HG02870 (cell line): ENCODE measurements around the gene CNIH1.
"Not testable (repeated sequence)": the region's sequence is repeated elsewhere in the genome, so short reads cannot be mapped to it uniquely, and the experiment has no call there.

Source experiments
- ATAC-seq: cut with Tn5 transposase; IDR thresholded peaks from one replicate; pipeline ENCODE4 v1.9.1; 2021; ENCODE audit warnings: mild to moderate bottlenecking, moderate library complexity; ENCODE audit not compliant: unreplicated experiment

Gene CNIH1

DNA sequence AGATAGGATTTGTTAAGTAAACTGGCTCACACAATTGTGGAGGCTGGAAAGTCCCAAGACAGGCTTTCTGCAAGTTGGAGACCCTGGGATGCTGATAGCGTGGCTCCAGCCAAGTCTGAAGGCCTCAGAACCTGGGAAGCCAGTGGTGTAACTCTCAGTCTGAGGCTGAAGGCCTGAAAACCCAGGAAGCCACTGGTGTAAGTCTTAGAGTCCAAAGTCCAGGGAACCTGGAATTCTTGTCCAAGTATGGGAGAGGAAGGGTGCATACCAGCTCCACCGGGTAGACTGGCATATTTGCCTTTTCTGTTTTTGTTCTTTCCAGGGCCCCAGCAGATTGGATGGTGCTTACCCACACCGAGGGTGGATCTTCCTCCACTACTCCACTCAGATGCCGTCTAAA is 29.5 kb upstream of the CNIH1 start:
- no peak for ATAC-seq

DNA sequence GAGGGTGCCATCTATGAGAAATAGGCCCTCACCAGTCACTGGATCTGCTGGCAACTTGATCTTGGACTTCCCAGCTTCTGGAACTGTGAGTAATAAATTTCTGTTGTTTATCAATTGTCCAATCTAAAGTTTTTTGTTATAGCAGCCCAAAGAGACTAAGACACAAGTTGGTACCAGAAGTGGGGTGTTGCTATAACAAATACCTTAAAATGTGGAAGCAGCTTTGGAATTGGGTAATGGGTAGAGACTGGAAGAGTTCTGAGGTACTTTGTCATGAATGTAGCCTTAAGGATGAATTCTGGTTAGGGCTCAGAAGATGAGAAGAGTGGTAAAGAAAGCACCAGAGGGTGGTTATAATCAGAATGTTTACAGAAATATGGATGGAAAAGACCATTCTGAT is 26.1 kb upstream of the CNIH1 start:
- no peak for ATAC-seq

DNA sequence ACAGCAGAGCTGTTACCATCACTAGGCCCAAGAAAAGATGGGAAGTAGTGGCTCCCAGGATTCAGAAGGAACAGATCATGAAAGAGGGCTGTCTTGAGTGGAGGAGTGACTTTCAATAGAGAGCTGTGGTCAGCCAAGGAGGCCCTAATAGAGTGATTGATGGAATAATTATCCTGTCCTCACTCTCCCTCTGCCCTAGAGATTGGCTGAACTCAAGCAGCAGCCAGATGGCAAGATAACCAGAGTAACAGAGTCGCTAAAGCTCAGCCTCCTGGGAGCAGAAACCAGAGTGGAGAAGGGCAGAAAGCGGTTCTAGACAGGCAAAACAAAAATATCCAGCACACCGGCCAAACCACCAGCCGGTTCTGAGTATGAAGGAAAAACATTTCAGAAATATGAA is 24.5 kb upstream of the CNIH1 start:
- no peak for ATAC-seq

DNA sequence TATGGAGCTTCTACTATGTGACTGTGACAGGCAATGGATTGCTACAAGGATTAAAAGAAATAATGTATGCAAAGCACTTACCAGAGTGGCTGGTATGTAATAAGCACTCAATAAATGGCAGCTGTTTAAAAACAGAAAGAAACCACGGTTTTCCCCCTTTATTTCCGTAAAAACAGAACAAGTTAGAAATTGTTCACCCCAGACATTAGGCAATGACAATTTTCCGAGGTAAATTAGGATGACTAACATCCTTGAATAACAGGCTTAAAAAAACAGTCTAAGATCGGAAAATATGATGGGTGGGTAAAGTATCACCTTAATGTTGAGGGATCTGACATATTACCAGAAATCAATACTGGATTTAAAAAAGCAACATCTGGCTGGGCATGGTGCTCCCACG is 20.9 kb upstream of the CNIH1 start:
- no peak for ATAC-seq

DNA sequence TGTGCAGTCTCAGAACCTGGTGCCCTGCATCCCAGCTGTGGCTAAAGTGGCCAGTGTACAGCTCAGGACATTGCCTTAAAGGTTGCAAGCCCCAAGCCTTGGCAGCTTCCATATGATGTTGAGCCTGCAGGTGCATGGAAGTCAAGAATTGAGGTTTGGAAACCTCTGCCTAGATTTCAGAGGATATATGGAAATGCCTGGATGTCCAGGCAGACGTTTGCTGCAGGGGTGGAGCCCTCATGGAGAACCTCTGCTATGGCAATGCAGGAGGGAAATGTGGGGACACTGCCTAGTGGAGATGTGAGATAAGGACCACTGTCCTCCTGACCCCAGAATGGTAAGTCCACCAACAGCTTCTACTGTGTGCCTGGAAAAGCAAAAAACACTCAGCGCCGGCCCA is 17.9 kb upstream of the CNIH1 start:
- ATAC-seq: no peak

DNA sequence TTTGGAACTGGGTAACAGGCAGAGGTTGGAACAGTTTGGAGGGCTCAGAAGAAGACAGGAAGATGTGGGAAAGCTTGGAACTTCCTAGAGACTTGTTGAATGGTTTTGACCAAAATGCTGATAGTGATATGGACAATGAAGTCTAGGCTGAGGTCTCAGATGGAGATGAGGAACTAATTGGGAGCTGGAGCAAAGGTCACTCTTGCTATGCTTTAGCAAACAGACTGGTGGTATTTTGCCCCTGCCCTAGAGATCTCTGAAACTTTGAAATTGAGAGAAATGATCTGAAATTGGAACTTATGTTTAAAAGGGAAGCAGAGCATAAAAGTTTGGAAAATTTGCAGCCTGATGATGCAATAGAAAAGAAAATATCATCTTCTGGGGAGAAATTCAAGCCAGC is 17.4 kb upstream of the CNIH1 start:
- ATAC-seq: not testable (repeated sequence)

DNA sequence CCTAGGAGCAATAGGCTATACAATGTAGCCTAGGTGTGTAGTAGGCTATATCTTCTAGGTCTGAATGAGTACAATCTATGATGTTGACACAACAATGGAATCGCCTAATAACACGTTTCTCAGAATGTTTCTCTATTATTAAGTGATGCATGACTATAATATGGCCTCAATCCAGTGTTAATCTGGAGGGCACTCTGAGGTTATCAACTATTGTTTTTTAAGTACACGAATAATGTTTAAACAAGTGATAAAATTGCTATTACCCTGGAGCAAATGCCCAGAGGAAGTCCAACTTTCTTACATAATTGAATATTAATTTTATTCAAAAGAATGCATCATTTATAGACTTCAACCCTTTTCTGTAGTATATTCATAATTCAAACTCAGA is 16.4 kb upstream of the CNIH1 start:
- no peak for ATAC-seq

DNA sequence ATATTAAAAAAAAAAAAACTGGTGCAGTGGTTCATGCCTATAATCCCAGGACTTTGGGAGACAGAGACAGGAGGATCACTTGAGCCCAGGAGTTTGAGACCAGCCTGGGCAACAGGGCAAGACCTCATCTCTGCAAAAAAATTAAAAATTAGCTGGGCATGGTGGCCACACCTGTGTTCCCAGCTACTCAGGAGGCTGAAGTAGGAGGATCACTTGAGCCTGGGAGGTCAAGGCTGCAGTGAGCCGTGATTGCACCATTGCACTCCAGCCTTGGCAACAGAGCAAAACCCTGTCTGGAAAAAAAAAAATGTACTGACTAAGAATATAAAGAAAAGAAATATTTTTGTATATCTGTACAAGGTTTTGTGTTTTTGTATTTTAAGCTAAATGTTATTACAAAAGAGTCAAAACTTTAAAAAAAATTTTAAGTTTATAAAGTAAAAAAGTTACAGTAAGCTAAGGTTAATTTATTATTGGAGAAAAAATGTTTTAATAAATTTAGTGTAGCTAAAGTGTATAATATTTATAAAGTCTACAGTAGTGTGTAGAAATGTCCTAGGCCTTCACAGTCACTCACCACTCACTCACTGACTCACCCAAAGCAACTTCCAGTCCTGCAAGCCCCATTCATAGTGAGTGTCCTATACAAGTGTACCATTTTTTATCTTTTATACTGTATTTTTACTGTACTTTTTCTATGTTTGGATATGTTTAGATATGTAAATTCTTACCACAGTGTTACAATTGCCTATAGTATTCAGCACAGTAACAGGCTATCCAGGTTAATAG is 15.8 kb upstream of the CNIH1 start:
- ATAC-seq: not testable (repeated sequence)

DNA sequence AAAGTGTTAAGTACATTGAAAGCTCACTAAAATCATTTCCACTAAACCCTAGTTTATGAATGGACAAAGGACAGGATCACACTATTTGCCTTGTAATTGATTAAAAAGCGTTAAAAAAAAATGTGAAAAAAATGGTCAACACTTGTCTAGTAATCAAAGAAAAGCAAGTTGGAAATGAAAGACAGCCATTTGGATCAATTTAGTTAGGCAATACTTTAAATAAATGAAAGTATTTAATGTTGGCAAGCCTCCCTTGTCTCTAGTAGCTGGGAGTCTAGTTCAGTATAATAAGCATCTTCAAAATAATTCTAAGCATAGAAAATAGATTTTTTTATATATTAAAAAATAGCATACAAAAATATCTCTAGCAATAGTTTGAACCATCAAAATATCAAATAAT is 14.2 kb upstream of the CNIH1 start:
- no peak for ATAC-seq

DNA sequence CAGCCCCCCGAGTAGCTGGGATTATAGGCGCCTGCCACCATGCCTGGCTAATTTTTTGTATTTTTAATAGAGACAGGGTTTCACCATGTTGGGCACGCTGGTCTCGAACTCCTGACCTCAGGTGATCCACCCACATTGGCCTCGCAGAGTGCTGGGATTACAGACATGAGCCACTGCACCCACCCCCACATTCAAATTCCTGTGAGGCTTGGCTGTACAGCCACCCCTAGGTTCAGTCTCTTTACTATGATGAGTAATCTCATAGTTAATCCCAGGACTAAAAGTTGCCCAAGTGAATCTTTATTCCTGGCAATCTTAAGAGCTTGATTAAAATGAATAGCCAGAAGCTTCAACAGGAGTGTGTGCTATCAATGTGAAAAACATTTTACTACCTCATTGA is 12.8 kb upstream of the CNIH1 start:
- ATAC-seq: not testable (repeated sequence)

DNA sequence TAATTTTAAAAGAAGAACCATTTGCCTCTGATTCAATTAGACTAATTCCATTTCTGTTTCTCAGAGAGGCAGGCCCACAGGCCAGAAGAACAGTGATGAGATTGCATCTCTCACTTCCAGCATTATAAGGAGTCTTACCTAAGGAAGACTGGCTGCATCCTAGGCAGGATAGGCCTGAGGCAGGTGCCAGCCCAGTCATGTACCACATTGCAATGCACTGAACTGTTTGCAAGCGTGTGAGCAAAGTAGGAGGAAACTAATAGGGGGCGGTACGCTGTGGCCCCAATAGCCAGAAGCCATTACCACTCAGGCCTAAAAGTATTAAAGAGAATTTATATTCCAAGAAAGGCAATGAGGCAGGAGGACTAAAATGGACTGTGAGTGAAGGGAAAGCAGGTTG is 12.1 kb upstream of the CNIH1 start:
- ATAC-seq: no peak

DNA sequence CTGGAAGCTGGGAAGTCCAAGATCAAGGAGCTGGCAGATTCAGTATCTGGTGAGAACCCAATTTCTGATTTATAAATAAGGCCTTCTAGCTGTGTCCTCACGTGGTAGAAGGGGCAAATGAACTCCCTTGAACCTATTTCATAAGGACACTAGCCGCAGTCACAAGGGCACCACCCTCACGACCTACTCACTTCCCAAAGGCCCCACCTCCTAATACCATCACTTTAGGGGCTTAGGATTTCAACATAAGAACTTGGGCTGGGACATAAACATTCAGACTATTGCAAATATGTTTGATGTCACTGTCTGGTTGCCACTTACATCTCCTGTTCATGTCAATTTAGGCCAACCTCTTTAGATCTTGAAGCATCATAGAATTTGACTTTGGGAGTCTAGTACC is 10.8 kb upstream of the CNIH1 start:
- no peak for ATAC-seq

DNA sequence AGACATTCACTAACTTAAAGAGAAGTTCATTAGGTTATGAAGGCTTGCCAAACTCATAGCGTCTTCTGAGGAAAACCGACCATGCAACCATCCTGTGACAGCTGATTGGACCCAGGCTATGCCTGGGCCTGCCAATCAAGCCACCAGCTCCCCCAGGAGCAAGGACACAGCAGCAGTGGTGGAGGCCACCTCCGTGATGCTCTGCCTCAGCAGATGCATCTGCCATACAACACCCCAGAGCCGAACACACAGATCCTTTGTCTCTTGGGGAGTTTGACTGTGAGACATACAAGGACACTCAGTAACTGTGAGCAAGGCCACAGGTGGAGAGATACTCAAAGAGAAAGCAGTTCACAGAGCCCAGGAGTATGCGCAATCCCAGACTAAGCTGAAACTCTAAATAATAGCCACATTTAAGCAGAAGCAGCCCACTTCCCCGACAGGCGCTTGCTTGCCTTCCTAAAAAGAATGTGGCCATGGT is 10.0 kb upstream of the CNIH1 start:
- ATAC-seq: no peak

DNA sequence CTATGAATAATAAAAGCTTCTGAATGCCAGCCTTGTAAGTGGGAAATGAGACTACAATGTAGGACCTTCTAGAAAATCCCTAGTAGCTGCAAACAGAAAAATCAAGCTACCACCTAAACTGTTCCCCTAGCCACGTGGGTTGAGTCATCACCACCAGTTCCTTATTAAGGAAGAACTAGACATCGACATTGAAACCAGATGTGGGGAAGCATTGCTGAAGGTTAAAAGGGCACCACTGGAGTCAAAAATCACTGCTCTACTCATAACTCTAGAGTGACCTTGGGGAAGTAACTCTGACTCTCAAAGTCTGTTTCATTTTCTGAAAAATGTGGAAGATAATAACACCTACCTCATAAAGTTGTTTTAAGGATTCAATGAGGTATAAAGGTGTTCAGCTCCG is 9.4 kb upstream of the CNIH1 start:
- peak; percentile 84 for ATAC-seq

DNA sequence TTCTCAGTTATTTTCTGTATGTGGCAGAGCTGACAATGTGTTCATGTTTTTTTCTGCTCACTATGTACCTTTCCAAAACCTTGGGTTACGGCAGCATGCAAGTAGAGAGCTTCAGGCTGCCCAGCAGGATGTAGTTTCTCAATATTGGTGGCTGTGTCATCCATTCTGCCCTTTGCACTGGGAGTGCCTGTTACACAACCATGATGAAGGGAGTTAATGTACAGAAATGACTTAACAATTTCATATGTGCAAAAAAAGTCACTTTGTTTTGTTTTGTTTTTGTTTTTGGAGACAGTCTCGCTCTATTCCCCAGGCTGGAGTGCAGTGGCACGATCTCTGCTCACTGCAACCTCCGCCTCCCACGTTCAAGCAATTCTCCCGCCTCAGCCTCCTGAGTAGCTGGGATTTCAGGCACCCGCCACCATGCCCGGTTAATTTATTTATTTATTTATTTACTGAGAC is 6.1 kb upstream of the CNIH1 start:
- ATAC-seq: no peak

DNA sequence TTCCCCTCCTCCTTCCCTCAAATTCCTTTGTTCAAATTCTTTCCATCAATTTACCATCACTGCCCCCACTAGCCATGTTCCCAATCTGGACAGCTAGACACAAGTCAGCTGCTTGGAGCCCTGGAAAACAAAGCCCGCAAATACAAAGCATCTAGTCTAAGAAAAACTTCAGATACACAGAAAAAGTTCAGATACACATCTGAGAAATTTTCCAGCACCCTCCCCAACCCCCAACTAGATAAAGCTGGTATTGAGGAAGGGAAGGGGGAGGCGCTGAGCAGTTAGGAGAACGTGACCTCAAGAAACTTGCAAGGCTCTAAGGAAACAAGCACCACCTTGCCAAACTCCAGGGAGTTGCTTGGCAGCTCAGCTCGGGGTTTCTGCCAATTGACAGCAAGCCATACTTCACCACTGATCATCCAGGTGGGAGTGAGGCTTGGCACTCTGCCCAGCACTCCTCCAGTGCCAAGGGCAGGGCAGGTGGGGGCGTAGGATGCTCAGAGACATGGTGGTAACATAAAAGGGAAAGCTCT is 5.1 kb upstream of the CNIH1 start:
- no peak for ATAC-seq

DNA sequence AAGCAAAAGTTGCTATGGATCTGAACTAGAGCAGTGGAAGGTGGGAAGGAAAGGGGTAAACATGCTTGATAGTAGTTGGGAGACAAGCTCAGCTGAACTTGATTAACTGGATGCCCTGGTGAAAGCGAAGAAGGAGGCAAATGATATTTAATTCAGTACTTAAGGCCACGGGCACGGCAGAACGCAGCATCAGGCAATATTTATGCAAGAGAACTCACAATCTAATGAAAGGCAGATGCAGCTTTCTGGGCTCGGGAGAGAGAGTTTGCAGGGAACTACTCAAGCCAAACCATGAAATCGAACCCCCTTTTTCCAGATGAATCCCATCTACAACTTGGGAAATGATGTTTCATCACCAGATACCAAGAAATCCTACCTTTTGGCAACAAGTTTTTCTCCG is 3.5 kb upstream of the CNIH1 start:
- no peak for ATAC-seq

DNA sequence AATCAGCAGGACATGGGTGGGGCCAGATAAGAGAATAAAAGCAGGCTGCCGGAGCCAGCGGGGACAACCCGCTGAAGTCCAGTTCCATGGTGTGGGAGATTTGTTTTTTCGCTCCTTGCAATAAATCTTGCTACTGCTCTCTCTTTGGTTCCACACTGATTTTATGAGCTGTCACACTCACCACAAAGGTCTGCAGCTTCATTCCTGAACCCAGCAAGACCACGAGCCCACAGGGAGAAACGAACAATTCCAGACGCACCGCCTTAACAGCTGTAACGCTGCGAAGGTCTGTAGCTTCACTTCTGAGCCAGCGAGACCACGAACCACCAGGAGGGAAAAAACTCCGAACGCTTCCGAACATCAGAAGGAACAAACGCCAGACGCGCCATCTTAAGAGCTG is 2.8 kb upstream of the CNIH1 start:
- ATAC-seq: no peak

DNA sequence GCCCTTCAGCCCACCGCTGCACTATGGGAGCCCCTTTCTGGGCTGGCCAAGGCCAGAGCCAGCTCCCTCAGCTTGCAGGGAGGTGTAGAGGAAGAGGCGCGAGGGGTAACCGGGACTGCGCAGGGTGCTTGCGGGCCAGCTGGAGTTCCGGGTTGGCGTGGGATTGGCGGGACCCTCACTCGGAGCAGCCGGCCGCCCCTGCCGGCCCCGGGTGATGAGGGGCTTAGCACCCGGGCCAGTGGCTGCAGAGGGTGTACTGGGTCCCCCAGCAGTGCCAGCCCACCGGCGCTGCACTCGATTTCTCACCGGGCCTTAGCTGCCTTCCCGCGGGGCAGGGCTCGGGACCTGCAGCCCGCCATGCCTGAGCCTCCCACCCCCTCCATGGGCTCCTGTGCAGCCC is 1.8 kb upstream of the CNIH1 start:
- ATAC-seq: not testable (repeated sequence)

DNA sequence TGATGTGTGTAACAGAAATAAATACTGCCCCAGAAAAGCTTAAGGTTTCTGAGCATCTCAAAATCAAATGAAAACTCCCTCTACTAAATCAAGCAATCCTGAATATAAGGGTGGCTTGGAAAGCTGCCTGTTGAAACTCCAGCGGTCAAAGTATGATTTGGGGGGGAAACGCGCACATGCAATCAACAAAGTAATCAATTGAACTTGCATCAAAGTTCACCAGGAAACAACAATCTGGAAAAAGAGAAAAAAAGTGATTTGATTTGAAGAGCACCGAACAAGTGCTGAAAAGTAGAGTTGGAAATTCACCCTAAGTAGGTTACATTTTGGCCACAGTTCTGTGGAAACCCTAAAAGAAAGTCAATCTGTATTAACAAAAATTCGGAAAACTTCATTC is 700 bp downstream of the CNIH1 start:
- ATAC-seq: no peak

DNA sequence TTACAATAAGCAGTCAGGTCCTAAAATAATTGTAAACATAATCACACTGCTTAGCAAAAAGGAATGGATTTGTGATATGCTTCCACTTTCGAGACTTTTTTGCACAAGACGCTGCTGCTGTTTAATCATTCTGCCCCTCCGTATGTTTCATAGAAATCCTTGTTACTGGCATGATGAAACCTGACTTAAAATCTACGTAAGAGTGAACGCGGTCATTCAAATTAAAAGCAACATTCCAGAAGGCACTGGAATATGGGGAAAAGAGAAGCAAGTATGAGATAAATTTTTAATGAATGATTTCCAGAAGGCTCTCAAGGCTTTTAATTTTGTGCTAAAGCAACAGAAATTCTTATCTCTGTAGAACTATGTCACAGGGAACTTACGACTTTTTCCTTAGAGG is 1.1 kb downstream of the CNIH1 start:
- ATAC-seq: no peak

DNA sequence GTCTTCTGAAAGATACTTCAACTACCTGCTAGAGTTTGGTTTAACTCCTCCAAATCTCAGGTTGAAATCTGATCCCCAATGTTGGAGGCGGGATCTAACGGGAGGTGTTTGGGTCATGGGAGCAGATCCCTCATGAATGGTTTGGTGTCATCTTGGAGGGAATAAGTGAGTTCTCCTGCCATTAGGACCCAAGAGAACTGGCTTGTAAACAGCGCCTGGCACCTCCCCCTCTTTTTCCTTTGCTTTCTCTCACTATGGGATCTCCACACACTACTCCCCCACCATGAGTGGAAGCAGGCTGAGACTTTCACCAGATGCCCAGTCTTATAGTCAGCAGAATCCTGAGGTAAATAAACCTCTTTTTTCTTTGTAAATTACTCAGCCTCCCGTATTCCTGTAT is 2.5 kb downstream of the CNIH1 start:
- no peak for ATAC-seq

DNA sequence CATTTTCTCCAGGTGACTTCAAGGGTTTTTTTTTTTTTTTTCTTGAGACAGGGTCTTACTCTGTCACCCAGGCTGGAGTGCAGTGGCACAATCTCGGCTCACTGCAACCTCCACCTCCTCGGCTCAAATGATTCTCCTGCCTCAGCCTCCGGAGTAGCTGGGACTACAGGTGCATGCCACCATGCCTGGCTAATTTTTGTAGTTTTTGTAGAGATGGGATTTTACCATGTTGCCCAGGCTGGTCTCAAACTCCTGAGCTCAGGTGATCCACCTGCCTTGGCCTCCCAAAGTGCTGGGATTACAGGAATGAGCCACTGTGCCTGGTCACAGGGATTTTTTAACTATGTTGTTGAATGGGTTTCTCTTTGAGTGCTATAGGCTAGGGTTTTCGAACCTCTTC is 3.2 kb downstream of the CNIH1 start:
- ATAC-seq: not testable (repeated sequence)
